ENCODE results near the gene BLOC1S6. TPM values are rescaled to one million over a fixed set of nuclear protein-coding genes. Genes with fewer than 3 reads are reported as not detected.

The BLOC1S6 gene
- total RNA-seq, 2 donors from 2014 or later: 43.3 to 46.8 TPM

- 91 to 95% methylated on average over 15 to 17 of the region's 17 CpGs for WGBS, 2 experiments (ENCODE audit: insufficient coverage in 1 of 2, insufficient read length in 1 of 2)
- Mint-ChIP-seq H3K9me3 (no peaks in the 10 kb centered on the region), H3K27ac (no peak overlapping the region), H3K27me3 (ENCODE audit: insufficient read depth) (peaks cover 32% of the 10 kb centered on the region), H3K4me3 (no peak overlapping the region), H3K36me3 (ENCODE audit: low read depth) (no peaks in the 10 kb centered on the region), H3K4me1 (peaks cover 2% of the 10 kb centered on the region)
- H3K9me3 ChIP-seq (ENCODE audit: control insufficient read depth, low read length): no peaks in the 10 kb centered on the region
- H3K36me3 ChIP-seq (ENCODE audit: control insufficient read depth, insufficient read depth, low read length): no peaks in the 10 kb centered on the region
- no peak overlapping the region for H3K9ac ChIP-seq (ENCODE audit: extremely low read depth, low read length, poor library complexity, severe bottlenecking)
- no peak overlapping the region for H3K4me3 ChIP-seq (ENCODE audit: low read length)
- H3K4me1 ChIP-seq (ENCODE audit: control insufficient read depth, insufficient read depth, low read length): no peaks in the 10 kb centered on the region
- H3K27ac ChIP-seq (ENCODE audit: low read depth, low read length): no peak overlapping the region
- no peaks in the 10 kb centered on the region for H3K27me3 ChIP-seq (ENCODE audit: control insufficient read depth, insufficient read depth, low read length, poor library complexity, severe bottlenecking)
- DNase-seq: no peak
- no peak for TF ChIP-seq CTCF (conservative IDR thresholded peaks at IDR 0.05)
Measured at GRCh38 chr15:45548753-45549520, 38.2 kb upstream of the BLOC1S6 start.

GRCh38 chr15:45549541-45550220 lies 37.5 kb upstream of the BLOC1S6 start:
- H3K9me3 Mint-ChIP-seq: no peaks in the 10 kb centered on the region
- peaks cover 39% of the 10 kb centered on the region for H3K27me3 Mint-ChIP-seq (ENCODE audit: insufficient read depth)
- no peak for TF ChIP-seq CTCF (conservative IDR thresholded peaks at IDR 0.05)
- no peaks in the 10 kb centered on the region for H3K9me3 ChIP-seq (ENCODE audit: control insufficient read depth, low read length)
- H3K9ac ChIP-seq (ENCODE audit: extremely low read depth, low read length, poor library complexity, severe bottlenecking): no peak overlapping the region
- no peaks in the 10 kb centered on the region for H3K4me1 ChIP-seq (ENCODE audit: control insufficient read depth, insufficient read depth, low read length)
- H3K36me3 Mint-ChIP-seq (ENCODE audit: low read depth): no peaks in the 10 kb centered on the region
- no peak overlapping the region for H3K4me3 Mint-ChIP-seq
- peaks cover 2% of the 10 kb centered on the region for H3K4me1 Mint-ChIP-seq
- H3K27ac ChIP-seq (ENCODE audit: low read depth, low read length): no peak overlapping the region
- H3K27ac Mint-ChIP-seq: no peak overlapping the region
- WGBS, 2 experiments (ENCODE audit: insufficient coverage in 1 of 2, insufficient read length in 1 of 2): 93 to 94% methylated on average over 8 of the region's 9 CpGs
- no peaks in the 10 kb centered on the region for H3K36me3 ChIP-seq (ENCODE audit: control insufficient read depth, insufficient read depth, low read length)
- peaks cover 5% of the 10 kb centered on the region for H3K27me3 ChIP-seq (ENCODE audit: control insufficient read depth, insufficient read depth, low read length, poor library complexity, severe bottlenecking)
- no peak for DNase-seq
- H3K4me3 ChIP-seq (ENCODE audit: low read length): no peak overlapping the region

- H3K27ac ChIP-seq (ENCODE audit: low read depth, low read length): no peak overlapping the region
- 96% methylated on average over 3 of the region's 3 CpGs; no CpG with 5 or more reads in 1 of the 2 experiments for WGBS, 2 experiments (ENCODE audit: insufficient coverage in 1 of 2, insufficient read length in 1 of 2)
- Mint-ChIP-seq H3K9me3 (no peaks in the 10 kb centered on the region), H3K4me1 (peaks cover 2% of the 10 kb centered on the region), H3K27ac (no peak overlapping the region), H3K27me3 (ENCODE audit: insufficient read depth) (peaks cover 41% of the 10 kb centered on the region), H3K4me3 (no peak overlapping the region), H3K36me3 (ENCODE audit: low read depth) (no peaks in the 10 kb centered on the region)
- no peak for TF ChIP-seq CTCF (conservative IDR thresholded peaks at IDR 0.05)
- H3K4me3 ChIP-seq (ENCODE audit: low read length): no peak overlapping the region
- no peak overlapping the region for H3K9ac ChIP-seq (ENCODE audit: extremely low read depth, low read length, poor library complexity, severe bottlenecking)
- no peak for DNase-seq
- H3K4me1 ChIP-seq (ENCODE audit: control insufficient read depth, insufficient read depth, low read length): no peaks in the 10 kb centered on the region
- H3K36me3 ChIP-seq (ENCODE audit: control insufficient read depth, insufficient read depth, low read length): no peaks in the 10 kb centered on the region
- H3K9me3 ChIP-seq (ENCODE audit: control insufficient read depth, low read length): no peaks in the 10 kb centered on the region
- H3K27me3 ChIP-seq (ENCODE audit: control insufficient read depth, insufficient read depth, low read length, poor library complexity, severe bottlenecking): peaks cover 9% of the 10 kb centered on the region
Measured at GRCh38 chr15:45550436-45550835, 36.7 kb upstream of the BLOC1S6 start.
